Mesenchymal stem cell (in vitro differentiated cells and primary cell): ENCODE measurements around the gene RTEL1.

Experiments
- DNase-seq: peaks from one replicate; pipeline ENCODE4 v3.0.0-alpha.2; 2013
- H2AFZ ChIP-seq: one replicate; pipeline ENCODE4 v1.6.1; 2013; ENCODE audit warnings: low read depth, mild to moderate bottlenecking, control low read depth, inconsistent platforms, low read length, moderate library complexity
- H2AK5ac ChIP-seq: 2 replicates; pipeline ENCODE4 v1.6.1; 2013; ENCODE audit warnings: low read length, moderate library complexity, mild to moderate bottlenecking, inconsistent platforms; ENCODE audit not compliant: severe bottlenecking
- H2BK120ac ChIP-seq: one replicate; pipeline ENCODE4 v1.6.1; 2013; ENCODE audit warnings: low read depth, mild to moderate bottlenecking, inconsistent platforms, low read length, moderate library complexity
- H2BK12ac ChIP-seq, 2 experiments: one replicate each; pipeline ENCODE4 v1.6.1; 2013; ENCODE audit warnings: inconsistent platforms in 2 of 2, low read length in 2 of 2, mild to moderate bottlenecking in 2 of 2, moderate library complexity in 2 of 2, control low read depth in 1 of 2
- H2BK15ac ChIP-seq: one replicate; pipeline ENCODE4 v1.6.1; 2013; ENCODE audit warnings: mild to moderate bottlenecking, low read depth, inconsistent platforms; ENCODE audit not compliant: poor library complexity, severe bottlenecking
- H2BK5ac ChIP-seq: 2 replicates; pipeline ENCODE4 v1.6.1; 2013; ENCODE audit warnings: low read depth, mild to moderate bottlenecking, low read length, control low read depth, inconsistent platforms; ENCODE audit not compliant: poor library complexity, severe bottlenecking
- H3K14ac ChIP-seq, 2 experiments: one replicate each; pipeline ENCODE4 v1.6.1; 2013; ENCODE audit warnings: inconsistent platforms in 2 of 2, low read length in 2 of 2, control low read depth in 1 of 2, mild to moderate bottlenecking in 1 of 2, moderate library complexity in 1 of 2
- H3K18ac ChIP-seq, 2 experiments: one replicate each; pipeline ENCODE4 v1.6.1; 2013; ENCODE audit warnings: inconsistent platforms in 2 of 2, low read length in 2 of 2, control low read depth in 1 of 2, low read depth in 1 of 2, mild to moderate bottlenecking in 1 of 2
- H3K23ac ChIP-seq, 2 experiments: one replicate each; pipeline ENCODE4 v1.6.1; 2013; ENCODE audit warnings: inconsistent platforms in 2 of 2, low read length in 2 of 2, mild to moderate bottlenecking in 2 of 2, moderate library complexity in 2 of 2, control low read depth in 1 of 2
- H3K27ac ChIP-seq: 2 replicates; pipeline ENCODE4 v1.5.1; 2013; ENCODE audit warnings: mild to moderate bottlenecking, moderate library complexity, low read length, control low read depth, inconsistent platforms; ENCODE audit not compliant: poor library complexity, severe bottlenecking
- H3K27me3 ChIP-seq, 2 experiments: 2 replicates each; pipeline versions ENCODE4 v1.6.1 to v1.7.0; 2013; ENCODE audit warnings: low read length in 2 of 2, mild to moderate bottlenecking in 2 of 2, moderate library complexity in 2 of 2, control low read depth in 1 of 2, inconsistent platforms in 1 of 2; ENCODE audit not compliant: control insufficient read depth in 1 of 2, insufficient read depth in 1 of 2
- H3K36me3 ChIP-seq, 2 experiments: 2 replicates each; pipeline versions ENCODE4 v1.6.1 to v1.7.0; 2013; ENCODE audit warnings: low read length in 2 of 2, control low read depth in 1 of 2, inconsistent platforms in 1 of 2, low read depth in 1 of 2, mild to moderate bottlenecking in 1 of 2; ENCODE audit not compliant: insufficient read depth in 2 of 2, control insufficient read depth in 1 of 2
- H3K4ac ChIP-seq, 2 experiments: one replicate each; pipeline ENCODE4 v1.6.1; 2013; ENCODE audit warnings: inconsistent platforms in 2 of 2, low read length in 2 of 2, mild to moderate bottlenecking in 2 of 2, moderate library complexity in 2 of 2, control low read depth in 1 of 2, low read depth in 1 of 2
- H3K4me1 ChIP-seq: 2 replicates; pipeline ENCODE4 v1.6.1; 2013; ENCODE audit warnings: low read depth, low read length, control low read depth; ENCODE audit not compliant: control insufficient read depth, insufficient read depth
- H3K4me2 ChIP-seq: 2 replicates; pipeline ENCODE4 v1.6.1; 2013; ENCODE audit warnings: low read length, mild to moderate bottlenecking, inconsistent platforms; ENCODE audit not compliant: poor library complexity, severe bottlenecking
- H3K4me3 ChIP-seq, 2 experiments: 2 replicates each; pipeline versions ENCODE4 v1.5.1 to v1.7.0; 2013; ENCODE audit warnings: low read length in 2 of 2, mild to moderate bottlenecking in 2 of 2, control low read depth in 1 of 2, low read depth in 1 of 2; ENCODE audit not compliant: insufficient read depth in 1 of 2
- H3K79me1 ChIP-seq: replicated peaks from 2 replicates; pipeline ENCODE4 v1.6.1; 2013; ENCODE audit warnings: mild to moderate bottlenecking, control low read depth, low read length, inconsistent platforms; ENCODE audit not compliant: poor library complexity, severe bottlenecking
- H3K9ac ChIP-seq: 2 replicates; pipeline ENCODE4 v1.7.0; 2013; ENCODE audit warnings: mild to moderate bottlenecking, low read length, moderate library complexity
- H3K9me3 ChIP-seq: 2 replicates; pipeline ENCODE4 v1.7.0; 2013; ENCODE audit warnings: mild to moderate bottlenecking, low read length; ENCODE audit not compliant: control insufficient read depth
- H4K8ac ChIP-seq: one replicate; pipeline ENCODE4 v1.6.1; 2013; ENCODE audit warnings: inconsistent platforms, mild to moderate bottlenecking, low read length, moderate library complexity
- H4K91ac ChIP-seq: one replicate; pipeline ENCODE4 v1.6.1; 2013; ENCODE audit warnings: mild to moderate bottlenecking, low read length, inconsistent platforms
- WGBS: methylation state at CpG from one replicate; pipeline ENCODE4 v1.1.7; 2013; ENCODE audit warnings: mixed read lengths; 5-methylcytosine and 5-hydroxymethylcytosine counted together

RTEL1 gene

GRCh38 chr20:63626424-63627128 lies 31.5 kb upstream of the RTEL1 start, which contains the start of gene GMEB2:
Gene GMEB2 (minus strand): TSS chr20:63627101. CDS start chr20:63619397, 7,704 bp downstream.
- Histone ChIP-seq H3K4me1 (peaks cover 26% of the 10 kb centered on the region), H3K27ac (peak within 1 kb of the TSS; percentile 7), H4K8ac (peak within 1 kb of the TSS; percentile 99)

GRCh38 chr20:63627129-63627750 lies 30.9 kb upstream of the RTEL1 start:
- H2BK12ac ChIP-seq, result peak overlapping the region in 1 of 2 experiments; percentile 37
- DNase-seq, result peak; percentile 94
- H3K4me2 ChIP-seq, result peak overlapping the region; percentile 56
- H3K23ac ChIP-seq, result peak overlapping the region in 1 of 2 experiments; percentile 98
- WGBS, result 3% methylated on average over 47 of the region's 68 CpGs
- peak overlapping the region; percentile 94 for H4K91ac ChIP-seq
- H2AFZ ChIP-seq, result peak overlapping the region; percentile 30
- peak overlapping the region; percentile 99 for H2BK120ac ChIP-seq
- peaks cover 0 to 3% of the 10 kb centered on the region in 2 experiments for H3K36me3 ChIP-seq
- no peak overlapping the region for H2BK5ac ChIP-seq
- H2BK15ac ChIP-seq, result no peak overlapping the region
- peak overlapping the region; percentile 16 to 94 for H3K18ac ChIP-seq
- H3K14ac ChIP-seq, result peak overlapping the region in 1 of 2 experiments; percentile 99
- H3K79me1 ChIP-seq, result peaks cover 16% of the 10 kb centered on the region
- peak overlapping the region; percentile 94 for H3K9ac ChIP-seq
- peak overlapping the region; percentile 96 for H4K8ac ChIP-seq
- H2AK5ac ChIP-seq, result no peak overlapping the region
- H3K27me3 ChIP-seq, result no peaks in the 10 kb centered on the region
- peak overlapping the region; percentile 3 to 33 for H3K4ac ChIP-seq
- no peaks in the 10 kb centered on the region for H3K9me3 ChIP-seq
- peaks cover 26% of the 10 kb centered on the region for H3K4me1 ChIP-seq
- H3K27ac ChIP-seq, result no peak overlapping the region
- H3K4me3 ChIP-seq, result peak overlapping the region; percentile 91 to 94

More at GRCh38 chr20:63626424-63627128, 31.5 kb upstream of the RTEL1 start, which contains the start of gene GMEB2:
- Histone ChIP-seq H3K18ac (peak within 1 kb of the TSS; percentile 99), H3K36me3 (peaks cover 0 to 3% of the 10 kb centered on the region in 2 experiments), H3K23ac (peak within 1 kb of the TSS in 1 of 2 experiments; percentile 98), H2AK5ac (no peak within 1 kb of the TSS), H2BK120ac (peak within 1 kb of the TSS; percentile 99), H2BK15ac (peak within 1 kb of the TSS; percentile 92), H3K79me1 (peaks cover 17% of the 10 kb centered on the region), H3K9me3 (no peaks in the 10 kb centered on the region), H4K91ac (peak within 1 kb of the TSS; percentile 99), H3K4me2 (peak within 1 kb of the TSS; percentile 56), H3K27me3 (no peaks in the 10 kb centered on the region), H2BK5ac (peak within 1 kb of the TSS; percentile 67), H3K4ac (peak within 1 kb of the TSS; percentile 95 to 100), H3K9ac (peak within 1 kb of the TSS; percentile 94), H3K14ac (peak within 1 kb of the TSS; percentile 62 to 100), H2BK12ac (peak within 1 kb of the TSS in 1 of 2 experiments; percentile 37), H2AFZ (peak within 1 kb of the TSS; percentile 60), H3K4me3 (peak within 1 kb of the TSS; percentile 91 to 94)
- no peak for DNase-seq
- 2% methylated on average over 24 of the region's 114 CpGs for WGBS

DNA sequence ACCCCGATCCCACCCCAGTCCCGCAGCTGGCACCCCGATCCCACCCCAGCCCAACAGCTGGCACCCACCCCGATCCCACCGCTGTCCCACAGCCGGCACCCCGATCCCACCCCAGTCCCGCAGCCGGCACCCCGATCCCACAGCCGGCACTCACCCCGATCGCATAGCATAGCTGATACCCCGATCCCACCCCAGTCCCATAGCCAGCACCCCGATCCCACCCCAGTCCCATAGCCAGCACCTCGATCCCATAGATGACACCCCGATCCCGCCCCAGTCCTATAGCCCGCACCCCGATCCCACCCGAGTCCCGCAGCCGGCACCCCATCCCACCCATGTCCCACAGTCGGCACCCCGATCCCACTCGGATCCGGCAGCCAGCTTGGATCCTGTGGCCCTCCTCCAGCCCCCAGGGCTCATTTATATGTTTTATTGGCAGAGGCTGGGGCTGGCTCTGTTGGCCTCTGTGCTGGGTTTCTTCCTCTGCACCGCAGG lies 30.3 kb upstream of the RTEL1 start:
- Histone ChIP-seq H2BK5ac (no peak overlapping the region), H3K9me3 (no peaks in the 10 kb centered on the region), H3K27ac (no peak overlapping the region), H4K8ac (peak overlapping the region; percentile 36), H2BK120ac (no peak overlapping the region), H2BK12ac (no peak overlapping the region), H3K23ac (no peak overlapping the region), H3K4ac (no peak overlapping the region), H3K79me1 (peaks cover 11% of the 10 kb centered on the region), H3K36me3 (peaks cover 0 to under 1% of the 10 kb centered on the region in 2 experiments), H3K4me2 (peak overlapping the region; percentile 56), H4K91ac (peak overlapping the region; percentile 94), H3K27me3 (no peaks in the 10 kb centered on the region), H3K18ac (no peak overlapping the region), H2BK15ac (peak overlapping the region; percentile 84), H3K9ac (peak overlapping the region; percentile 94), H3K14ac (no peak overlapping the region), H2AFZ (no peak overlapping the region), H3K4me3 (peak overlapping the region; percentile 91 to 94), H2AK5ac (no peak overlapping the region), H3K4me1 (peaks cover 26% of the 10 kb centered on the region)
- DNase-seq, result no peak
- 81% methylated on average over 28 of the region's 28 CpGs for WGBS
